Measurements from ENCODE around the gene KCNE3.

- TF ChIP-seq CTCF (IDR thresholded peaks at IDR 0.05) (no peak), POLR2A (IDR thresholded peaks at IDR 0.05) (no peak)
Observed at GRCh38 chr11:74463216-74463615, 4.1 kb downstream of the KCNE3 start.

Measured in esophagus squamous epithelium (tissue), 4 donors.